ENCODE measurements around the gene FAM43B.

FAM43B gene

GRCh38 chr1:20590306-20590777 lies 38.0 kb downstream of the FAM43B start:
- Histone ChIP-seq H3K9me3 (ENCODE audit: insufficient read depth, low read length, severe bottlenecking) (no peaks in the 10 kb centered on the region), H3K4me2 (ENCODE audit: insufficient read depth, low read length) (no peak overlapping the region), H3K36me3 (ENCODE audit: insufficient read depth, low read length) (no peaks in the 10 kb centered on the region), H3K4me3 (ENCODE audit: low read depth in 1 of 2, low read length in 2 of 2) (no peak overlapping the region), H3K27ac (ENCODE audit: low read length) (no peak overlapping the region), H3K4me1 (ENCODE audit: insufficient read depth, low read length) (no peaks in the 10 kb centered on the region), H2AFZ (ENCODE audit: low read depth, low read length) (no peak overlapping the region), H4K20me1 (ENCODE audit: insufficient read depth, low read length) (no peaks in the 10 kb centered on the region), H3K79me2 (ENCODE audit: insufficient read depth, low read length) (no peaks in the 10 kb centered on the region), H3K27me3 (ENCODE audit: insufficient read depth, low read length, poor library complexity) (peaks cover 11% of the 10 kb centered on the region), H3K9ac (ENCODE audit: low read depth, low read length) (no peak overlapping the region)
- TF ChIP-seq EZH2 (IDR thresholded peaks at IDR 0.05; ENCODE audit: borderline replicate concordance, low read depth, low read length, severe bottlenecking): no peak
- TF ChIP-seq CTCF (IDR thresholded peaks at IDR 0.05; ENCODE audit: borderline replicate concordance, extremely low read depth, low read length, poor library complexity, severe bottlenecking): no peak
- no peak for ATAC-seq (ENCODE audit: insufficient read depth, low read depth)
- no peak for DNase-seq

- H3K9me3 ChIP-seq (ENCODE audit: insufficient read depth, low read length, severe bottlenecking): no peaks in the 10 kb centered on the region
- H3K27me3 ChIP-seq (ENCODE audit: insufficient read depth, low read length, poor library complexity): peaks cover 11% of the 10 kb centered on the region
- H3K9ac ChIP-seq (ENCODE audit: low read depth, low read length): no peak overlapping the region
- H3K4me2 ChIP-seq (ENCODE audit: insufficient read depth, low read length): no peak overlapping the region
- DNase-seq (no peak), ATAC-seq (ENCODE audit: insufficient read depth, low read depth) (no peak)
- no peaks in the 10 kb centered on the region for H3K79me2 ChIP-seq (ENCODE audit: insufficient read depth, low read length)
- no peak overlapping the region for H2AFZ ChIP-seq (ENCODE audit: low read depth, low read length)
- H3K4me3 ChIP-seq (ENCODE audit: low read depth in 1 of 2, low read length in 2 of 2): no peak overlapping the region
- H3K4me1 ChIP-seq (ENCODE audit: insufficient read depth, low read length): no peaks in the 10 kb centered on the region
- H4K20me1 ChIP-seq (ENCODE audit: insufficient read depth, low read length): no peaks in the 10 kb centered on the region
- no peak for TF ChIP-seq CTCF (IDR thresholded peaks at IDR 0.05; ENCODE audit: borderline replicate concordance, extremely low read depth, low read length, poor library complexity, severe bottlenecking)
- TF ChIP-seq EZH2 (IDR thresholded peaks at IDR 0.05; ENCODE audit: borderline replicate concordance, low read depth, low read length, severe bottlenecking): no peak
- no peak overlapping the region for H3K27ac ChIP-seq (ENCODE audit: low read length)
- no peaks in the 10 kb centered on the region for H3K36me3 ChIP-seq (ENCODE audit: insufficient read depth, low read length)
These were observed 41.4 kb downstream of the FAM43B start for GRCh38 chr1:20593756-20594155.

GRCh38 chr1:20594746-20595145 lies 42.4 kb downstream of the FAM43B start:
- Histone ChIP-seq H3K27ac (ENCODE audit: low read length) (no peak overlapping the region), H3K9me3 (ENCODE audit: insufficient read depth, low read length, severe bottlenecking) (no peaks in the 10 kb centered on the region), H3K4me3 (ENCODE audit: low read depth in 1 of 2, low read length in 2 of 2) (no peak overlapping the region), H2AFZ (ENCODE audit: low read depth, low read length) (no peak overlapping the region), H3K9ac (ENCODE audit: low read depth, low read length) (no peak overlapping the region), H3K4me1 (ENCODE audit: insufficient read depth, low read length) (no peaks in the 10 kb centered on the region), H3K27me3 (ENCODE audit: insufficient read depth, low read length, poor library complexity) (peaks cover 7% of the 10 kb centered on the region), H3K36me3 (ENCODE audit: insufficient read depth, low read length) (no peaks in the 10 kb centered on the region), H3K79me2 (ENCODE audit: insufficient read depth, low read length) (no peaks in the 10 kb centered on the region), H3K4me2 (ENCODE audit: insufficient read depth, low read length) (no peak overlapping the region), H4K20me1 (ENCODE audit: insufficient read depth, low read length) (no peaks in the 10 kb centered on the region)
- ATAC-seq (ENCODE audit: insufficient read depth, low read depth) (no peak), DNase-seq (no peak)
- no peak for TF ChIP-seq CTCF (IDR thresholded peaks at IDR 0.05; ENCODE audit: borderline replicate concordance, extremely low read depth, low read length, poor library complexity, severe bottlenecking)
- TF ChIP-seq EZH2 (IDR thresholded peaks at IDR 0.05; ENCODE audit: borderline replicate concordance, low read depth, low read length, severe bottlenecking): no peak

GRCh38 chr1:20596106-20596505 lies 43.7 kb downstream of the FAM43B start:
- Histone ChIP-seq H3K4me1 (ENCODE audit: insufficient read depth, low read length) (no peaks in the 10 kb centered on the region), H3K4me2 (ENCODE audit: insufficient read depth, low read length) (no peak overlapping the region), H3K27ac (ENCODE audit: low read length) (no peak overlapping the region), H4K20me1 (ENCODE audit: insufficient read depth, low read length) (no peaks in the 10 kb centered on the region), H3K36me3 (ENCODE audit: insufficient read depth, low read length) (no peaks in the 10 kb centered on the region), H3K27me3 (ENCODE audit: insufficient read depth, low read length, poor library complexity) (no peaks in the 10 kb centered on the region), H3K9me3 (ENCODE audit: insufficient read depth, low read length, severe bottlenecking) (no peaks in the 10 kb centered on the region), H3K4me3 (ENCODE audit: low read depth in 1 of 2, low read length in 2 of 2) (no peak overlapping the region), H3K79me2 (ENCODE audit: insufficient read depth, low read length) (no peaks in the 10 kb centered on the region), H3K9ac (ENCODE audit: low read depth, low read length) (no peak overlapping the region), H2AFZ (ENCODE audit: low read depth, low read length) (no peak overlapping the region)
- no peak for DNase-seq
- TF ChIP-seq CTCF (IDR thresholded peaks at IDR 0.05; ENCODE audit: borderline replicate concordance, extremely low read depth, low read length, poor library complexity, severe bottlenecking) (no peak), EZH2 (IDR thresholded peaks at IDR 0.05; ENCODE audit: borderline replicate concordance, low read depth, low read length, severe bottlenecking) (no peak)
- ATAC-seq (ENCODE audit: insufficient read depth, low read depth): no peak
